ENCODE data around the gene HNRNPF.

- no peak for TF ChIP-seq CTCF (IDR thresholded peaks at IDR 0.05)
- no peak for TF ChIP-seq SMAD3 (CRISPR knock-in tag; IDR thresholded peaks at IDR 0.05; ENCODE audit: borderline replicate concordance)
- TF ChIP-seq, protein P1, sequence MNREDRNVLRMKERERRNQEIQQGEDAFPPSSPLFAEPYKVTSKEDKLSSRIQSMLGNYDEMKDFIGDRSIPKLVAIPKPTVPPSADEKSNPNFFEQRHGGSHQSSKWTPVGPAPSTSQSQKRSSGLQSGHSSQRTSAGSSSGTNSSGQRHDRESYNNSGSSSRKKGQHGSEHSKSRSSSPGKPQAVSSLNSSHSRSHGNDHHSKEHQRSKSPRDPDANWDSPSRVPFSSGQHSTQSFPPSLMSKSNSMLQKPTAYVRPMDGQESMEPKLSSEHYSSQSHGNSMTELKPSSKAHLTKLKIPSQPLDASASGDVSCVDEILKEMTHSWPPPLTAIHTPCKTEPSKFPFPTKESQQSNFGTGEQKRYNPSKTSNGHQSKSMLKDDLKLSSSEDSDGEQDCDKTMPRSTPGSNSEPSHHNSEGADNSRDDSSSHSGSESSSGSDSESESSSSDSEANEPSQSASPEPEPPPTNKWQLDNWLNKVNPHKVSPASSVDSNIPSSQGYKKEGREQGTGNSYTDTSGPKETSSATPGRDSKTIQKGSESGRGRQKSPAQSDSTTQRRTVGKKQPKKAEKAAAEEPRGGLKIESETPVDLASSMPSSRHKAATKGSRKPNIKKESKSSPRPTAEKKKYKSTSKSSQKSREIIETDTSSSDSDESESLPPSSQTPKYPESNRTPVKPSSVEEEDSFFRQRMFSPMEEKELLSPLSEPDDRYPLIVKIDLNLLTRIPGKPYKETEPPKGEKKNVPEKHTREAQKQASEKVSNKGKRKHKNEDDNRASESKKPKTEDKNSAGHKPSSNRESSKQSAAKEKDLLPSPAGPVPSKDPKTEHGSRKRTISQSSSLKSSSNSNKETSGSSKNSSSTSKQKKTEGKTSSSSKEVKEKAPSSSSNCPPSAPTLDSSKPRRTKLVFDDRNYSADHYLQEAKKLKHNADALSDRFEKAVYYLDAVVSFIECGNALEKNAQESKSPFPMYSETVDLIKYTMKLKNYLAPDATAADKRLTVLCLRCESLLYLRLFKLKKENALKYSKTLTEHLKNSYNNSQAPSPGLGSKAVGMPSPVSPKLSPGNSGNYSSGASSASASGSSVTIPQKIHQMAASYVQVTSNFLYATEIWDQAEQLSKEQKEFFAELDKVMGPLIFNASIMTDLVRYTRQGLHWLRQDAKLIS (CRISPR knock-in tag; IDR thresholded peaks at IDR 0.05; ENCODE audit: borderline replicate concordance) = no peak
- TF ChIP-seq ZSCAN18 (CRISPR knock-in tag; IDR thresholded peaks at IDR 0.05) = no peak
- TF ChIP-seq E2F1 (CRISPR knock-in tag; IDR thresholded peaks at IDR 0.05) = no peak
- TF ChIP-seq, protein P2, sequence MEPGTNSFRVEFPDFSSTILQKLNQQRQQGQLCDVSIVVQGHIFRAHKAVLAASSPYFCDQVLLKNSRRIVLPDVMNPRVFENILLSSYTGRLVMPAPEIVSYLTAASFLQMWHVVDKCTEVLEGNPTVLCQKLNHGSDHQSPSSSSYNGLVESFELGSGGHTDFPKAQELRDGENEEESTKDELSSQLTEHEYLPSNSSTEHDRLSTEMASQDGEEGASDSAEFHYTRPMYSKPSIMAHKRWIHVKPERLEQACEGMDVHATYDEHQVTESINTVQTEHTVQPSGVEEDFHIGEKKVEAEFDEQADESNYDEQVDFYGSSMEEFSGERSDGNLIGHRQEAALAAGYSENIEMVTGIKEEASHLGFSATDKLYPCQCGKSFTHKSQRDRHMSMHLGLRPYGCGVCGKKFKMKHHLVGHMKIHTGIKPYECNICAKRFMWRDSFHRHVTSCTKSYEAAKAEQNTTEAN (CRISPR knock-in tag; IDR thresholded peaks at IDR 0.05) = no peak
- TF ChIP-seq, protein P3, sequence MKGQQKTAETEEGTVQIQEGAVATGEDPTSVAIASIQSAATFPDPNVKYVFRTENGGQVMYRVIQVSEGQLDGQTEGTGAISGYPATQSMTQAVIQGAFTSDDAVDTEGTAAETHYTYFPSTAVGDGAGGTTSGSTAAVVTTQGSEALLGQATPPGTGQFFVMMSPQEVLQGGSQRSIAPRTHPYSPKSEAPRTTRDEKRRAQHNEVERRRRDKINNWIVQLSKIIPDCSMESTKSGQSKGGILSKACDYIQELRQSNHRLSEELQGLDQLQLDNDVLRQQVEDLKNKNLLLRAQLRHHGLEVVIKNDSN (CRISPR knock-in tag; IDR thresholded peaks at IDR 0.05) = no peak
- TF ChIP-seq, protein P4, sequence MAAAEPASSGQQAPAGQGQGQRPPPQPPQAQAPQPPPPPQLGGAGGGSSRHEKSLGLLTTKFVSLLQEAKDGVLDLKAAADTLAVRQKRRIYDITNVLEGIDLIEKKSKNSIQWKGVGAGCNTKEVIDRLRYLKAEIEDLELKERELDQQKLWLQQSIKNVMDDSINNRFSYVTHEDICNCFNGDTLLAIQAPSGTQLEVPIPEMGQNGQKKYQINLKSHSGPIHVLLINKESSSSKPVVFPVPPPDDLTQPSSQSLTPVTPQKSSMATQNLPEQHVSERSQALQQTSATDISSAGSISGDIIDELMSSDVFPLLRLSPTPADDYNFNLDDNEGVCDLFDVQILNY (CRISPR knock-in tag; IDR thresholded peaks at IDR 0.05) = no peak
- TF ChIP-seq CREB1 (CRISPR knock-in tag; IDR thresholded peaks at IDR 0.05) = no peak
These were observed 54.1 kb downstream of the HNRNPF start for GRCh38 chr10:43354879-43355380.
